Measurements from ENCODE around the gene ENAH. TPM values are rescaled to one million over a fixed set of nuclear protein-coding genes. Genes with fewer than 3 reads are reported as not detected.
"Not testable (repeated sequence)": the region's sequence is repeated elsewhere in the genome, so short reads cannot be mapped to it uniquely, and the experiment has no call there.

The ENAH gene
- total RNA-seq, 4 donors from 2014 or later = 198 to 229 (median 201) TPM

DNA sequence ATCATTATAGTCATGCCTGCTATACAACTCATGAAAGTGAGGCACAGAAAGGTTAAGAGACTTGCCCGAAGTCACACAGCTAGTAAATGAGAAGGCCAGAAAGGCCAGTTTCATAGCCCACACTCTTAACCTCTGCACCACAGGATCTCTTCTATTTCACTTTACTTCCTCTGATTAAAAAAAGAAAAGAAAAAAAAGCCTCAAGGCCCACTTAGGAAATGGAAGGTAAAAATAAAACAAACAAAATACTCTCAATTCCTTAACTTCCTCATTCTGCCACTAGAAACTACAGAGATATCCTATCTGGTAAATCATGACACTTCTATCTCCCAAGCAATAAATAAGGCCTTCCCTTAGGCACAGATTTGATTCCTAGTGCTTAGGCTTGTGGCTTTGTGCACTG lies 7.6 kb upstream of the ENAH start:
- no peaks in the 10 kb centered on the region for H3K27me3 ChIP-seq
- H3K27ac ChIP-seq (replicated peaks in 1 of 4) = peak overlapping the region; percentile 89 to 100 (median 98)
- DNase-seq (ENCODE audit: extremely low spot score) = no peak
- TF ChIP-seq POLR2A (IDR thresholded peaks at IDR 0.05; ENCODE audit: low read depth) (no peak), EP300 (IDR thresholded peaks at IDR 0.05) (no peak), POLR2AphosphoS5 (IDR thresholded peaks at IDR 0.05) (no peak), CTCF (IDR thresholded peaks at IDR 0.05) (no peak)
- WGBS = 91% methylated on average over 1 of the region's 1 CpG
- H3K4me1 ChIP-seq = peaks cover 3 to 65% (median 58%) of the 10 kb centered on the region in 4 donors
- intact Hi-C loops (cut with DNase I) = no loop called here
- H3K9me3 ChIP-seq = no peaks in the 10 kb centered on the region
- no peaks in the 10 kb centered on the region for H3K36me3 ChIP-seq
- no peak overlapping the region for H3K4me3 ChIP-seq

GRCh38 chr1:225658041-225658440 lies 5.1 kb upstream of the ENAH start:
- TF ChIP-seq CTCF (IDR thresholded peaks at IDR 0.05) (no peak), EP300 (IDR thresholded peaks at IDR 0.05) (no peak), POLR2A (IDR thresholded peaks at IDR 0.05; ENCODE audit: low read depth) (no peak), POLR2AphosphoS5 (IDR thresholded peaks at IDR 0.05) (no peak)
- peaks cover 0 to 8% (median 0%) of the 10 kb centered on the region in 4 donors for H3K27me3 ChIP-seq
- H3K4me3 ChIP-seq = no peak overlapping the region
- peak overlapping the region; percentile 96 to 100 (median 98) for H3K27ac ChIP-seq (replicated peaks in 1 of 4)
- no peaks in the 10 kb centered on the region for H3K36me3 ChIP-seq
- 41% methylated on average over 2 of the region's 2 CpGs for WGBS
- DNase-seq (ENCODE audit: extremely low spot score) = no peak
- H3K9me3 ChIP-seq = no peaks in the 10 kb centered on the region
- intact Hi-C loops (cut with DNase I) = loop anchor here (10.0 kb wide), 1 partner anchor 173 kb away; no protein-coding TSS in a partner anchor
- H3K4me1 ChIP-seq = peaks cover 17 to 79% (median 72%) of the 10 kb centered on the region in 4 donors

- intact Hi-C loops (cut with DNase I) = loop anchor here (10.0 kb wide), 1 partner anchor 173 kb away; no protein-coding TSS in a partner anchor
- DNase-seq (ENCODE audit: extremely low spot score) = no peak
- TF ChIP-seq POLR2A (IDR thresholded peaks at IDR 0.05; ENCODE audit: low read depth) (no peak), POLR2AphosphoS5 (IDR thresholded peaks at IDR 0.05) (peak; percentile 43 to 63)
- peaks cover 0 to 8% (median 0%) of the 10 kb centered on the region in 4 donors for H3K27me3 ChIP-seq
- WGBS = 67% methylated on average over 7 of the region's 7 CpGs
- H3K9me3 ChIP-seq = no peaks in the 10 kb centered on the region
- peak overlapping the region; percentile 96 to 100 (median 98) for H3K27ac ChIP-seq (replicated peaks in 1 of 4)
- H3K36me3 ChIP-seq = no peaks in the 10 kb centered on the region
- H3K4me1 ChIP-seq = peaks cover 17 to 74% (median 67%) of the 10 kb centered on the region in 4 donors
- no peak overlapping the region for H3K4me3 ChIP-seq
Observed at GRCh38 chr1:225657462-225657989, 4.6 kb upstream of the ENAH start.

GRCh38 chr1:225656259-225656655 lies 3.3 kb upstream of the ENAH start:
- H3K4me3 ChIP-seq; H3K27me3 ChIP-seq; DNase-seq (ENCODE audit: extremely low spot score); H3K9me3 ChIP-seq; H3K36me3 ChIP-seq: not testable (repeated sequence)
- Histone ChIP-seq H3K27ac (replicated peaks in 1 of 4) (peak overlapping the region; percentile 96 to 100 (median 98)), H3K4me1 (peaks cover 17 to 63% (median 58%) of the 10 kb centered on the region in 4 donors)
- intact Hi-C loops (cut with DNase I) = loop anchor here (10.0 kb wide), 1 partner anchor 171 kb away; no protein-coding TSS in a partner anchor
- WGBS = 84% methylated on average over 3 of the region's 3 CpGs

DNA sequence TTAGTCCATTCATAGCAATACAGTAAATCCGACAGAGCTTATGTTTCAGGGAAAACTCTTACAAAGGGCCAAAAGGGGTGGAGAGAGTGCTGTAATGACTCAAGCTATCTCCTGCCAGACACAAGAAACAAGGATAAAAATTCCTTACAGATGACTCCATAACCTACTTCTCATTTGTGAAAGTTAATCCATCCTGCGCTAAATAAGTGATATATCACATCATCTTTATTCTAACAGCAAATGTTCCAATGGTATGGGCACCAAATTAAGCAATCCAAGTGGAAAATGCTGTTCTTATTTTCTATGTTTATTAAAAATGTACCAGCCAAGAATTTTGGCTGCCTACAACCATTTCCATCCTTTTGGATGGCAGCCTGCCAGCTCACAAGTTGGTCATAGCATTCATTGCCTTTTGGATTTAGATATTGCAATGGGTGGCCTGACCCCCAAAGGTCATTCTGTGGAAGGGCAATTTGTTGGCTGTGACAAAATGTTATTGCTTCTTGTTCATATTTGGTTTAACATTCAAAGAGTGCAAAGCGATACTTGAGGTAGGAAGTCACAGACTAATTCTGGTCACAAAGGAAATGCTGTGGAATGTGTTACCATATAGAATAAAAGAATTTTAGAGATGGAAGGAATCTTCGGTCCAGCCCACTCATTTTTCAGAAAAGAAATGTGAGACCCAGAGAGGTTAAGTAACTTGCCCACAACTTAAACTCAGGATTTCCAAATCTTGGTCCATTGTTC lies 2.8 kb upstream of the ENAH start:
- intact Hi-C loops (cut with DNase I) = loop anchor here (10.0 kb wide), 1 partner anchor 171 kb away; no protein-coding TSS in a partner anchor
- no peaks in the 10 kb centered on the region for H3K9me3 ChIP-seq
- no peaks in the 10 kb centered on the region for H3K36me3 ChIP-seq
- 31% methylated on average over 4 of the region's 4 CpGs for WGBS
- TF ChIP-seq EP300 (IDR thresholded peaks at IDR 0.05) (no peak), CTCF (IDR thresholded peaks at IDR 0.05) (peak in 1 of 3 experiments; percentile 6), POLR2AphosphoS5 (IDR thresholded peaks at IDR 0.05) (peak; percentile 57 to 81), POLR2A (IDR thresholded peaks at IDR 0.05; ENCODE audit: low read depth) (peak; percentile 10)
- peaks cover 17 to 58% (median 52%) of the 10 kb centered on the region in 4 donors for H3K4me1 ChIP-seq
- DNase-seq (ENCODE audit: extremely low spot score) = peak; percentile 21
- H3K27me3 ChIP-seq = peaks cover 0 to 8% (median 0%) of the 10 kb centered on the region in 4 donors
- peak overlapping the region; percentile 96 to 100 (median 98) for H3K27ac ChIP-seq (replicated peaks in 1 of 4)
- peak overlapping the region in 2 of 4 donors; percentile 8 to 96 for H3K4me3 ChIP-seq
